ENCODE data around the gene OR8A1.

DNA sequence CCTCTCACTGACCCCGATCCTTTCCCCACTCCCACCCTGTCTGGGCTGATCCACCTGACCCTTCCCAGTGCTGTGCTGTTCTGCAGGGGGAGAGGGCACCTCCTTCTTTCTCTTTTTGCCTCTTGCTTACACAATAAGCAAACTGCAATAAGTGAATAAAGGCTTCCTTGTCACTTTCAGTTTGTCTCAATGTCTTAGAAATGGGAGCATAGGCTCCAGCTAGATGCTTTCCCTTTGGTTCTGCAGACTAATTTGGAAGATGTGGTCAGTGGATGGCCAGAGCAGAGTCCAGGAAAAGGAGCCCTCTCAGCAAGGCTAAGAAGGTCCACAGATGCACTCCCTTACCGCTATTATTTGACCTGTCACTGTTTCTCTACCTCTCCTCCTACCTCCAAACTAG, 35.7 kb upstream of the OR8A1 start:
- TF ChIP-seq, protein P1, sequence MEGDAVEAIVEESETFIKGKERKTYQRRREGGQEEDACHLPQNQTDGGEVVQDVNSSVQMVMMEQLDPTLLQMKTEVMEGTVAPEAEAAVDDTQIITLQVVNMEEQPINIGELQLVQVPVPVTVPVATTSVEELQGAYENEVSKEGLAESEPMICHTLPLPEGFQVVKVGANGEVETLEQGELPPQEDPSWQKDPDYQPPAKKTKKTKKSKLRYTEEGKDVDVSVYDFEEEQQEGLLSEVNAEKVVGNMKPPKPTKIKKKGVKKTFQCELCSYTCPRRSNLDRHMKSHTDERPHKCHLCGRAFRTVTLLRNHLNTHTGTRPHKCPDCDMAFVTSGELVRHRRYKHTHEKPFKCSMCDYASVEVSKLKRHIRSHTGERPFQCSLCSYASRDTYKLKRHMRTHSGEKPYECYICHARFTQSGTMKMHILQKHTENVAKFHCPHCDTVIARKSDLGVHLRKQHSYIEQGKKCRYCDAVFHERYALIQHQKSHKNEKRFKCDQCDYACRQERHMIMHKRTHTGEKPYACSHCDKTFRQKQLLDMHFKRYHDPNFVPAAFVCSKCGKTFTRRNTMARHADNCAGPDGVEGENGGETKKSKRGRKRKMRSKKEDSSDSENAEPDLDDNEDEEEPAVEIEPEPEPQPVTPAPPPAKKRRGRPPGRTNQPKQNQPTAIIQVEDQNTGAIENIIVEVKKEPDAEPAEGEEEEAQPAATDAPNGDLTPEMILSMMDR (IDR thresholded peaks at IDR 0.05; ENCODE audit: low read depth, low read length, missing input control): no peak
- TF ChIP-seq TAF1 (conservative IDR thresholded peaks at IDR 0.05) (no peak), YY1 (IDR thresholded peaks at IDR 0.05) (no peak), FOXA2 (IDR thresholded peaks at IDR 0.05) (no peak), FOXA1 (IDR thresholded peaks at IDR 0.05) (no peak), RAD21 (IDR thresholded peaks at IDR 0.05) (no peak), JUND (IDR thresholded peaks at IDR 0.05) (no peak), GABPA (IDR thresholded peaks at IDR 0.05 in 1 of 2, conservative IDR thresholded peaks at IDR 0.05 in 1 of 2) (no peak), EGR1 (IDR thresholded peaks at IDR 0.05; ENCODE audit: low read depth in 2 of 2) (no peak)
- TF ChIP-seq, protein P2, sequence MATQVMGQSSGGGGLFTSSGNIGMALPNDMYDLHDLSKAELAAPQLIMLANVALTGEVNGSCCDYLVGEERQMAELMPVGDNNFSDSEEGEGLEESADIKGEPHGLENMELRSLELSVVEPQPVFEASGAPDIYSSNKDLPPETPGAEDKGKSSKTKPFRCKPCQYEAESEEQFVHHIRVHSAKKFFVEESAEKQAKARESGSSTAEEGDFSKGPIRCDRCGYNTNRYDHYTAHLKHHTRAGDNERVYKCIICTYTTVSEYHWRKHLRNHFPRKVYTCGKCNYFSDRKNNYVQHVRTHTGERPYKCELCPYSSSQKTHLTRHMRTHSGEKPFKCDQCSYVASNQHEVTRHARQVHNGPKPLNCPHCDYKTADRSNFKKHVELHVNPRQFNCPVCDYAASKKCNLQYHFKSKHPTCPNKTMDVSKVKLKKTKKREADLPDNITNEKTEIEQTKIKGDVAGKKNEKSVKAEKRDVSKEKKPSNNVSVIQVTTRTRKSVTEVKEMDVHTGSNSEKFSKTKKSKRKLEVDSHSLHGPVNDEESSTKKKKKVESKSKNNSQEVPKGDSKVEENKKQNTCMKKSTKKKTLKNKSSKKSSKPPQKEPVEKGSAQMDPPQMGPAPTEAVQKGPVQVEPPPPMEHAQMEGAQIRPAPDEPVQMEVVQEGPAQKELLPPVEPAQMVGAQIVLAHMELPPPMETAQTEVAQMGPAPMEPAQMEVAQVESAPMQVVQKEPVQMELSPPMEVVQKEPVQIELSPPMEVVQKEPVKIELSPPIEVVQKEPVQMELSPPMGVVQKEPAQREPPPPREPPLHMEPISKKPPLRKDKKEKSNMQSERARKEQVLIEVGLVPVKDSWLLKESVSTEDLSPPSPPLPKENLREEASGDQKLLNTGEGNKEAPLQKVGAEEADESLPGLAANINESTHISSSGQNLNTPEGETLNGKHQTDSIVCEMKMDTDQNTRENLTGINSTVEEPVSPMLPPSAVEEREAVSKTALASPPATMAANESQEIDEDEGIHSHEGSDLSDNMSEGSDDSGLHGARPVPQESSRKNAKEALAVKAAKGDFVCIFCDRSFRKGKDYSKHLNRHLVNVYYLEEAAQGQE (IDR thresholded peaks at IDR 0.05): no peak
- TF ChIP-seq, protein P3, sequence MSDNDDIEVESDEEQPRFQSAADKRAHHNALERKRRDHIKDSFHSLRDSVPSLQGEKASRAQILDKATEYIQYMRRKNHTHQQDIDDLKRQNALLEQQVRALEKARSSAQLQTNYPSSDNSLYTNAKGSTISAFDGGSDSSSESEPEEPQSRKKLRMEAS (IDR thresholded peaks at IDR 0.05): no peak
- TF ChIP-seq, protein P4, sequence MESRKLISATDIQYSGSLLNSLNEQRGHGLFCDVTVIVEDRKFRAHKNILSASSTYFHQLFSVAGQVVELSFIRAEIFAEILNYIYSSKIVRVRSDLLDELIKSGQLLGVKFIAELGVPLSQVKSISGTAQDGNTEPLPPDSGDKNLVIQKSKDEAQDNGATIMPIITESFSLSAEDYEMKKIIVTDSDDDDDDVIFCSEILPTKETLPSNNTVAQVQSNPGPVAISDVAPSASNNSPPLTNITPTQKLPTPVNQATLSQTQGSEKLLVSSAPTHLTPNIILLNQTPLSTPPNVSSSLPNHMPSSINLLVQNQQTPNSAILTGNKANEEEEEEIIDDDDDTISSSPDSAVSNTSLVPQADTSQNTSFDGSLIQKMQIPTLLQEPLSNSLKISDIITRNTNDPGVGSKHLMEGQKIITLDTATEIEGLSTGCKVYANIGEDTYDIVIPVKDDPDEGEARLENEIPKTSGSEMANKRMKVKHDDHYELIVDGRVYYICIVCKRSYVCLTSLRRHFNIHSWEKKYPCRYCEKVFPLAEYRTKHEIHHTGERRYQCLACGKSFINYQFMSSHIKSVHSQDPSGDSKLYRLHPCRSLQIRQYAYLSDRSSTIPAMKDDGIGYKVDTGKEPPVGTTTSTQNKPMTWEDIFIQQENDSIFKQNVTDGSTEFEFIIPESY (IDR thresholded peaks at IDR 0.05): no peak
